Measurements from ENCODE around the gene ATMIN.

ATMIN gene

GRCh38 chr16:81073560-81074330, 38.1 kb downstream of the ATMIN start:
- no peak for DNase-seq

GRCh38 chr16:81076566-81077075, 41.0 kb downstream of the ATMIN start:
- peak; percentile 87 to 94 (median 91) for DNase-seq

DNA sequence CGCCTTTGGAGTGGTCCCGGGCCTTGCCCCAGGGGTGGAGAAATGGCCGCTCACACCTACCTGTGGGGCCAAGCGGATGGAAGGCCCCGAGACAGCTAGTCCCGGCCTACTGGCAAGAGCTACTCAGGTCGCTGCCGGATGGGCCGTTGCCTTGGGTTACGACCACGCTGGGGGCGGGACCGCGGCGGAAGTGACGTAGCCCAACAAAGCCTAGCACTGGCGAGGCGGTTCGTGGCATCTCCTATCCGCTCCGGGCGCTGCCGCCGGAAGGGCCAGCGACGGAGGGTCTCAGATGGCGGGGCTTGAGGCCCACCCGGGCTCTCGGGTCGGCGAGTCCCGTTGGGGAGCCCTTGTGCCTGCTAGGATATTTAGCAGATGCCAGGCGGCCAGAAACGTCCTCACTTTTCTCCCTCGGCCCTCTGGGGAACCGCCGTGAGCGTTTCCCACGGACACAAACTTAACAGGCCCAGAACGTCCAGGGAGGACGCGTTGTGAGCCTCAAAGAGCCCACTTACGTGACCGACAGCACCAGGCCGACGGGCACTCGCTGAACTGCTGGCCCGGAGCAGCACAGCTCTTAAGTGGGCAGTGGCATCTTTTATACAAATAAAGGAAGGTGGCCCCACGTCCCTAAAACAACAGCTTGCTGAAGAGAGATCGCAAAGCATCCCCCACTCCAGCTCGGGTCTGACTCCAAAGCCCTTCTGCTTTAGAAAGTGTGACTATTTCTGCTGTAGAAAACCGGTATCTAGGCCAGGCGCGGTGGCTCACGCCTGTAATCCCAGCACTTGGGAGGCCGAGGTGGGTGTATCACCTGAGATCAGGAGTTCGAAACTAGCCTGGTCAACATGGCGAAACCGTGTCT, 41.7 kb downstream of the ATMIN start, which contains the start of gene C16orf46:
Gene C16orf46, minus strand, starts transcription at position 163 of the 865 bp plus-strand sequence. CDS start 13,283 bp downstream, outside the sequence.
- peak; percentile 91 to 96 (median 96) for DNase-seq

- DNase-seq = no peak
Observed at GRCh38 chr16:81080233-81080632, 44.6 kb downstream of the ATMIN start.

DNA sequence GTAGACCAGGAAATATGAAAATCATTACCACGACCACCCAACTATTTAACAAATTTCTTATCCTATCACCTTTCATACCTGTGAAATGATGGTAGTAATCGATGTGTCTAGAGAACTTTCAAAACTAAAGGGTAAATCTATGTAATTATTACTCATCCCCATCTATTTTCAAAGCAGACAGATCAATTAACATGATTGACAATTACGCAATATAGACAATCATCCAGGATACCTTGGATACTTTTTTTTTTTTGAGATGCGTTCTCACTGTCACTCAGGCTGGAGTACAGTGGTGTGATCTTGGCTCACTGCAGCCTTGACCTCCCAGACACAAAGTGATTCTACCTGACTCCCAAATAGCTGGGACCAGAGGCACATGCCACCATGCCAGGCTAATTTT, 45.4 kb downstream of the ATMIN start:
- no peak for DNase-seq

- no peak for DNase-seq
Observed at GRCh38 chr16:81088836-81089235, 53.2 kb downstream of the ATMIN start.

- DNase-seq = no peak
Observed at GRCh38 chr16:81094771-81095251, 59.2 kb downstream of the ATMIN start.

DNA sequence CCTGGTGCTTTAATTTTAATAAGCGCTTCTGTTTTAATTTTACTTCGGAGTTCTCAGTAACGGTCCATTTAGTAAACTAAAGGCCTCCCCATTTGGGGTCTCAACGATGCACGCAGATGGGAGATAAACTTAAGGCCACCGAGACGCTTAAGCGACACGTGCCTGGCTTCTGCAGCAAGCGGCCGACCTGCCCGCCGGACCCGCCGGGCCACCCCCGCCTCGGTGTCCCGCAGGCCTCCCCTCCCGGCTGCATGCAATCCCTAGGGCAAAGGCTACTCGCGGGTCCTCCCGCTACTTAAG, 60.0 kb downstream of the ATMIN start:
- DNase-seq = no peak

GRCh38 chr16:81095953-81096714, 60.5 kb downstream of the ATMIN start, which contains the start of gene GCSH:
Gene GCSH (minus strand): TSS chr16:81096395. CDS start chr16:81096278, 117 bp downstream.
- peak; percentile 95 to 99 (median 97) for DNase-seq

- no peak for DNase-seq
Observed at GRCh38 chr16:81096715-81097208, 61.1 kb downstream of the ATMIN start.
